Body of pancreas (tissue), 4 donors: ENCODE measurements around the gene CHST13. TPM values are rescaled to one million over a fixed set of nuclear protein-coding genes. Genes with fewer than 3 reads are reported as not detected.
"Not testable (repeated sequence)": the region's sequence is repeated elsewhere in the genome, so short reads cannot be mapped to it uniquely, and the experiment has no call there.

Experiments
- ATAC-seq: fragments of 150-250 bp; one replicate; pipeline ENCODE4 v1.9.1; 2016
- DNase-seq, 4 donors: peaks; one replicate each; pipeline ENCODE4 v3.0.0-alpha.2; 2019
- H3K27ac ChIP-seq, 4 donors: fragments of 200-600 bp; sonication (generic); 1 replicate in 3 of 4; 2 replicates in 1 of 4; pipeline versions ENCODE4 v1.5.1 to v1.6.1; 2016 to 2019; ENCODE audit warnings: mild to moderate bottlenecking in 1 of 4, mixed read lengths in 1 of 4, moderate library complexity in 1 of 4
- H3K27me3 ChIP-seq, 2 donors: fragments of 200-600 bp; sonication (generic); one replicate each; pipeline ENCODE4 v1.6.0; 2016; ENCODE audit warnings: mild to moderate bottlenecking in 1 of 2
- H3K36me3 ChIP-seq, 2 donors: fragments of 200-600 bp; sonication (generic); replicated peaks in 1 of 2; 2 replicates each; pipeline ENCODE4 v1.5.1; 2016; ENCODE audit warnings: low read depth in 2 of 2; ENCODE audit not compliant: insufficient read depth in 1 of 2
- H3K4me1 ChIP-seq: fragments of 200-600 bp; sonication (generic); one replicate; pipeline ENCODE4 v1.6.0; 2016
- H3K4me3 ChIP-seq, 2 donors: fragments of 200-600 bp; sonication (generic); 1 replicate in 1 of 2; 2 replicates in 1 of 2; pipeline ENCODE4 v1.5.1; 2016 to 2019
- H3K9me3 ChIP-seq, 3 donors: fragments of 200-600 bp; sonication (generic); 1 replicate in 2 of 3; 2 replicates in 1 of 3; pipeline ENCODE4 v1.5.1; 2016
- CTCF ChIP-seq, 7 experiments: fragments of 450-650 bp in 4 of 7; fragments of 200-600 bp in 3 of 7; sonication (generic) in 3 of 7; IDR thresholded peaks; one replicate each; pipeline ENCODE4 v1.5.1; 2016 to 2019; ENCODE audit warnings: antibody characterized with exemption in 7 of 7
- POLR2A ChIP-seq, 3 donors: fragments of 450-650 bp; IDR thresholded peaks; one replicate each; pipeline ENCODE4 v1.6.1; 2016; ENCODE audit warnings: antibody characterized with exemption in 3 of 3, mild to moderate bottlenecking in 2 of 3
- WGBS, 2 donors: methylation state at CpG; one replicate each; pipeline ENCODE4 v1.1.5; 2017; 5-methylcytosine and 5-hydroxymethylcytosine counted together
- intact Hi-C: fragments of 100-400 bp; cut with DNase I; formaldehyde crosslinking; loops from one replicate; pipeline ENCODE4 v1.15.1; 2023
- small RNA-seq: library from RNA; depleted of rRNA; stranded (forward); fragments of <200 nt; gene quantifications from one replicate; pipeline ENCODE3, GENCODE V24; 2016
- total RNA-seq, 2 donors: library from RNA; depleted of rRNA; stranded (reverse); fragments of >200 nt; gene quantifications; one replicate each; pipeline ENCODE4 v1.1.0, GENCODE V29; 2016

The CHST13 gene
- total RNA-seq, 2 donors from 2014 or later: 2.3 TPM; not detected in 1

DNA sequence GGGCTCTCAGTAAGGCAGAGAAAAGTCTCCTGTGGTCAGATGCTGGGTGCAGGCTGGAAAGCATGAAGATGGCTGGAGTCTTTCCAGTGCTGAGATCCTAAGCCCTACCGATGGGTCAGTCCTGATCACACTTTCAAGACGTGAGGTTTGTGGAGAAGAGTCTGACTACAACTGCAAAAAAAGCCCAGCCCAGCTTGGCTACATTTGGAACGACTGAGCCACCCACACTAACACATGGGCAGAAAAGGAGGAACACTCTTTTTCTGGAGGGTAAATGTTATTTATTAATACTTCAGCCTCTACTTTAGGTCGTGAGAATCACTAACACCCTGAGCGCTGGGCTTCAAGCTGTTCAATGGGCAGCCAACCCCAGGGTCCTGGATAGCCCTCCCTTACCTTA lies 56.8 kb downstream of the CHST13 start:
- no peak for TF ChIP-seq POLR2A (IDR thresholded peaks at IDR 0.05)
- no peak for TF ChIP-seq CTCF (IDR thresholded peaks at IDR 0.05)
- WGBS, 2 donors: 66 to 78% methylated on average over 5 of the region's 5 CpGs
- H3K27me3 ChIP-seq: no peaks in the 10 kb centered on the region
- no peak for DNase-seq
- intact Hi-C loops: no loop called here
- H3K36me3 ChIP-seq: no peaks in the 10 kb centered on the region
- H3K4me1 ChIP-seq: no peaks in the 10 kb centered on the region
- H3K27ac ChIP-seq: no peak overlapping the region
- no peak overlapping the region for H3K4me3 ChIP-seq
- H3K9me3 ChIP-seq: no peaks in the 10 kb centered on the region
- ATAC-seq: no peak

GRCh38 chr3:126581569-126581968 lies 57.6 kb downstream of the CHST13 start:
- no peaks in the 10 kb centered on the region for H3K4me1 ChIP-seq
- no peak for DNase-seq
- WGBS, 2 donors: 65 to 71% methylated on average over 2 of the region's 2 CpGs

DNA sequence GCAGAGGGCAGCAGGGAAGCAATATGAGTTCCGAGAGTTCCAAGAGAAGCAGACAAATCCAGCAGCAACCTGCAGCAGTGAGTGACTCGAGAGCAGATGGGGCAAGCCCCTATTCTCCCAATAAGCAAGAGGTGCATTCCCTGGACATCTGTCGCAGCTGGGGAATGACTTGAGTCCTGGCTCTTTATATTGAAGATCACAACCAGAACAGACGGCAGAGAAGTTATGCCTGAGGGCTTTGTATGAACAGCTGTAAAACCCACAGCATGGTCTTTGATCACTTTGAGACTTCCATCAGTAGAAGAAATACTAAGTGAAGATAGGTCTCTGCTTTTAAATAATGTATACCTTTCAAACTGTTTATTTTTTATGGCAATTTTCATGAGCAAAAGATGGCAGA lies 58.4 kb downstream of the CHST13 start:
- H3K4me3 ChIP-seq: no peak overlapping the region
- TF ChIP-seq CTCF (IDR thresholded peaks at IDR 0.05): no peak
- TF ChIP-seq POLR2A (IDR thresholded peaks at IDR 0.05): no peak
- intact Hi-C loops: no loop called here
- DNase-seq: no peak
- no peaks in the 10 kb centered on the region for H3K36me3 ChIP-seq
- peaks cover 0 to 9% (median 0%) of the 10 kb centered on the region in 3 donors for H3K9me3 ChIP-seq
- no peak overlapping the region for H3K27ac ChIP-seq
- no peaks in the 10 kb centered on the region for H3K27me3 ChIP-seq
- WGBS, 2 donors: 68 to 79% methylated on average over 4 of the region's 4 CpGs
- ATAC-seq: no peak
- no peaks in the 10 kb centered on the region for H3K4me1 ChIP-seq

More at GRCh38 chr3:126581569-126581968, 57.6 kb downstream of the CHST13 start:
- no peaks in the 10 kb centered on the region for H3K36me3 ChIP-seq
- H3K4me3 ChIP-seq: no peak overlapping the region
- no peak for TF ChIP-seq POLR2A (IDR thresholded peaks at IDR 0.05)
- no peak for TF ChIP-seq CTCF (IDR thresholded peaks at IDR 0.05)
- H3K27me3 ChIP-seq: no peaks in the 10 kb centered on the region
- peaks cover 0 to 2% (median 0%) of the 10 kb centered on the region in 3 donors for H3K9me3 ChIP-seq
- no peak for ATAC-seq
- H3K27ac ChIP-seq: no peak overlapping the region
- intact Hi-C loops: no loop called here

GRCh38 chr3:126591515-126591914 lies 67.6 kb downstream of the CHST13 start:
- WGBS, 2 donors: 59 to 65% methylated on average over 5 of the region's 5 CpGs
- H3K4me3 ChIP-seq, H3K27ac ChIP-seq, H3K4me1 ChIP-seq, ATAC-seq, H3K27me3 ChIP-seq, DNase-seq, H3K36me3 ChIP-seq, intact Hi-C loops, H3K9me3 ChIP-seq: not testable (repeated sequence)

Small RNA genes within 50 kb of the gene (small RNA-seq; reads per million reads assigned to genes)
- gene RNA5SP138: 1.4 reads per million, percentile 56 among the genes with 10 or more reads in this experiment

Other genes with a start within 250 kb of the CHST13 start
- 10 to 100 TPM; 37.4 to 40.2 TPM for gene KLF15, start 166.7 kb upstream of the CHST13 start, total RNA-seq
- gene CFAP100, start 129.2 kb upstream of the CHST13 start, total RNA-seq: not detected
- 10 to 100 TPM; 33.9 to 39.4 TPM for gene ZXDC, start 48.3 kb upstream of the CHST13 start, total RNA-seq
- gene UROC1, start 6.4 kb upstream of the CHST13 start, total RNA-seq: not detected
- gene C3orf22, start 34.8 kb downstream of the CHST13 start, total RNA-seq: not detected
- gene TXNRD3, start 131.0 kb downstream of the CHST13 start, total RNA-seq: 10 to 100 TPM; 10.6 to 13.5 TPM
- gene CHCHD6, start 180.1 kb downstream of the CHST13 start, total RNA-seq: 10 to 100 TPM in 1 of 2 donors, under 1 TPM in 1; 0.66 to 10.9 TPM